Myocyte (in vitro differentiated cells): ENCODE data around the gene LRP1B. TPM values are rescaled to one million over a fixed set of nuclear protein-coding genes. Genes with fewer than 3 reads are reported as not detected.
"Not testable (repeated sequence)": the region's sequence is repeated elsewhere in the genome, so short reads cannot be mapped to it uniquely, and the experiment has no call there.

Experiments used
- DNase-seq: peaks from one replicate; pipeline ENCODE4 v3.0.0-alpha.2; 2012; ENCODE audit warnings: low read depth
- total RNA-seq: library from RNA; depleted of rRNA; stranded (reverse); fragments of >200 nt; gene quantifications from 2 replicates; pipeline ENCODE4 v1.2.3, GENCODE V29; 2014

LRP1B gene
- total RNA-seq, 1 donor from 2014 or later, result 0.05 TPM

GRCh38 chr2:141038341-141038740, 1092.5 kb downstream of the LRP1B start:
- DNase-seq, result no peak

GRCh38 chr2:141037361-141037760, 1093.5 kb downstream of the LRP1B start:
- DNase-seq, result no peak

- DNase-seq, result no peak
These were observed 1094.9 kb downstream of the LRP1B start for GRCh38 chr2:141035846-141036420.

GRCh38 chr2:141029428-141030078, 1101.3 kb downstream of the LRP1B start:
- peak; percentile 23 for DNase-seq

- DNase-seq, result no peak
These were observed 1103.6 kb downstream of the LRP1B start for GRCh38 chr2:141027221-141027620.

- DNase-seq, result no peak
These were observed 1109.2 kb downstream of the LRP1B start for GRCh38 chr2:141021611-141022010.

- peak; percentile 40 for DNase-seq
These were observed 1109.7 kb downstream of the LRP1B start for GRCh38 chr2:141021109-141021508.

GRCh38 chr2:141020346-141020745, 1110.5 kb downstream of the LRP1B start:
- DNase-seq, result no peak

- peak; percentile 89 for DNase-seq
These were observed 1115.3 kb downstream of the LRP1B start for GRCh38 chr2:141015341-141016047.

GRCh38 chr2:141003967-141004657, 1126.7 kb downstream of the LRP1B start:
- no peak for DNase-seq

- DNase-seq, result no peak
These were observed 1129.1 kb downstream of the LRP1B start for GRCh38 chr2:141001750-141002149.

GRCh38 chr2:140998577-140998976, 1132.2 kb downstream of the LRP1B start:
- no peak for DNase-seq

GRCh38 chr2:140998017-140998416, 1132.8 kb downstream of the LRP1B start:
- no peak for DNase-seq

GRCh38 chr2:140994856-140995255, 1136.0 kb downstream of the LRP1B start:
- DNase-seq, result no peak

GRCh38 chr2:140990416-140990815, 1140.4 kb downstream of the LRP1B start:
- peak; percentile 63 for DNase-seq

GRCh38 chr2:140988597-140988996, 1142.2 kb downstream of the LRP1B start:
- no peak for DNase-seq

GRCh38 chr2:140986456-140986855, 1144.4 kb downstream of the LRP1B start:
- DNase-seq, result no peak

GRCh38 chr2:140975237-140975636, 1155.6 kb downstream of the LRP1B start:
- DNase-seq, result no peak

GRCh38 chr2:140972724-140973123, 1158.1 kb downstream of the LRP1B start:
- DNase-seq, result no peak

- DNase-seq, result not testable (repeated sequence)
These were observed 1166.5 kb downstream of the LRP1B start for GRCh38 chr2:140964324-140964723.

- DNase-seq, result no peak
These were observed 1180.9 kb downstream of the LRP1B start for GRCh38 chr2:140949932-140950331.

- no peak for DNase-seq
These were observed 1183.6 kb downstream of the LRP1B start for GRCh38 chr2:140947236-140947635.
